Activated CD4-positive, alpha-beta T cell treated with anti-CD3 and anti-CD28 coated beads, Interleukin-2, amount 50 U/mL, for 16 hours (primary cell): ENCODE measurements around the gene CRYBB3.
"Not testable (repeated sequence)": the region's sequence is repeated elsewhere in the genome, so short reads cannot be mapped to it uniquely, and the experiment has no call there.

Source experiments
- DNase-seq: peaks from one replicate; pipeline ENCODE4 v3.0.0-alpha.2; 2020

CRYBB3 gene

DNA sequence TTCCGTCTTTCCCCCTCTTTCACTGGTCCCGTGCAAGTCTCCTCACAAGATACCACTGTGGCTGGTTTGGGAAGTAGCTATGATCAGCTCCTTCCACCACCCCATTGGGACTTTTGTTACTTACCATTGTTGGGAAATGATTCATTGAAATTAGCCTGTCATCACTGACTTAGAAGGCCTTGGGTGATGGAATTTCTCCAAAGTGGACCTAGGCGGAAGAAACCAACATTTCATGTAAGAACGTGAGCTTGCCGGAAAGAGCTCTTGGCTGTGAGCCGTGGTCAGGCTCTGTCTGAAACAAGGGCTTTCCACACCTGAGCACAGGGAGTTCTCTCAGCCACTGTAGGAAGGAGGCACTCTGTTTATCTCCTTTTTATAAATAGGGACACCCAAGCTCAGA lies 23.5 kb upstream of the CRYBB3 start:
- DNase-seq, result no peak

DNA sequence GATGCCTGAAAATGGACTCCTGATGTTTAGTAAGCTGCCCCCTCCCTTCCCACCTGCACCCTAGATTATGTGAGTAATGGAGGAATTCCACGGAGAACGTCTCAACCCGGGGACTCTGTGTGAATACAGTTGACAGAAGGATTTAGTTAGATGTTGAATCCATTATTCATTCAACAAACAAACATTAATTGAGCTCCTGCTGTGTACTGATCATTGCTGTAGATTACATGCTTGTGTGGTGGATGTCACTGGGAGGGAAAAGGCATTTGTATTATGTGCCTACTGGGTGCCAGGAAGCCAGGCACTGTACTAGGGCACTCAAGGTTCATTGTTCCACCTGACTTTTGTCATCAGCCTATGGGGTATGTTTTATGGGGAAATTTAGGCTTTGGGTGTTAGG lies 22.9 kb upstream of the CRYBB3 start:
- DNase-seq, result no peak

DNA sequence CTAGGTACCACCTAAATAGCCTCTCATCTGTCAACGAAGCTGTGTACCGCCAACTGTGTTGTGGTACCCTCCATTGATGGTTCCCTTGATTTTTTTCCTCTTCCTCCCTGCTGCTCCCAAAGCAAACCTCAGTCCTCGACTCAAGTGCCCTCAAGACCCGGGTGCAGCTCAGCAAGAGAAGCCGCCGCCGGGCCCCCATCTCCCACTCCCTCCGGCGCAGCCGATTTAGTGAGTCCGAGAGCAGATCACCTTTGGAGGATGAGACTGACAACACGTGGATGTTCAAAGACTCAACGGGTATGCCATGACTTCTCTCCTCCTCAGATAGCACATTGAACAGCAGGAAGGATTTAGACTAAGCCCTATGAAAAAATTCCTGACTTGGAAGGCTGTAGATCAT lies 22.4 kb upstream of the CRYBB3 start:
- no peak for DNase-seq

DNA sequence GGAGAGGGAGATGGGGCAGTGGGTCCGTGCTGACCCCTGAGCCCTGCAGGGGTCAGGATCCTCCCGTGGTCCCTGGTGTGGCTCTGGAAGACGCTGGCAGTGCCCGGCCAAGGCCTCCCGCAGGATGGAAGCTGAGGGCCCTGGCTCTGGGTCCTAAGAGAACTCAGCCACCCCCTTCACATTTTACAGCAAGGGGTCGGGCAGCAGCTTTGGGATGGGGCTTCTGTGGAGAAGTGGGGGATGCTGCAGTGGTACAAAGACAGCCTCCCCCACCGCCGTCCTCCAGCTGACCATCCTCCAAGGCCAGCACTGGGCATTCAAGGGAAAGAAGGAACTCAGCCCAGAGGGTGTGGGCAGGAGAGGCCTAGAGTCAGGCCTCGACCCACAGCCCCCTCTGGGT lies 21.8 kb upstream of the CRYBB3 start:
- DNase-seq, result no peak

DNA sequence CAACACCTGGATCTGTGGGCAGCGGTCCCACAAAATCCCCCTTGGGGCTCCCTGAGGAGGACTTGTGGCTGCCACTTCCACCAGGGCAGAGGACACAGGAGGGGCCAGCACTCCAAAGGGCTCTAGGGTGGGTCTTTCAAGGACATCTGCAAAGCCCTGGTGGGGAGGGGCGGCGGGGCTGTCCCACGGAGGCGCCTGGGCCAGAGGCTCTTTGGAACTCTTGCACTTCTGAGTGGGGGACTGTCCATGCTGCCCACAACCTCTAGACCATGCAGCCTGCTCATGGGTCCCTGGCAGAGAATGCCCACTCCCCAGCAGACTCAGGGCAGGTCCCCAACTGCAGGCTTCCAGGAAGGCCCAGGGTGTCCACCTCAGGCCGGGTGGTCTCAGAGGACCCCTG lies 21.3 kb upstream of the CRYBB3 start:
- not testable (repeated sequence) for DNase-seq

DNA sequence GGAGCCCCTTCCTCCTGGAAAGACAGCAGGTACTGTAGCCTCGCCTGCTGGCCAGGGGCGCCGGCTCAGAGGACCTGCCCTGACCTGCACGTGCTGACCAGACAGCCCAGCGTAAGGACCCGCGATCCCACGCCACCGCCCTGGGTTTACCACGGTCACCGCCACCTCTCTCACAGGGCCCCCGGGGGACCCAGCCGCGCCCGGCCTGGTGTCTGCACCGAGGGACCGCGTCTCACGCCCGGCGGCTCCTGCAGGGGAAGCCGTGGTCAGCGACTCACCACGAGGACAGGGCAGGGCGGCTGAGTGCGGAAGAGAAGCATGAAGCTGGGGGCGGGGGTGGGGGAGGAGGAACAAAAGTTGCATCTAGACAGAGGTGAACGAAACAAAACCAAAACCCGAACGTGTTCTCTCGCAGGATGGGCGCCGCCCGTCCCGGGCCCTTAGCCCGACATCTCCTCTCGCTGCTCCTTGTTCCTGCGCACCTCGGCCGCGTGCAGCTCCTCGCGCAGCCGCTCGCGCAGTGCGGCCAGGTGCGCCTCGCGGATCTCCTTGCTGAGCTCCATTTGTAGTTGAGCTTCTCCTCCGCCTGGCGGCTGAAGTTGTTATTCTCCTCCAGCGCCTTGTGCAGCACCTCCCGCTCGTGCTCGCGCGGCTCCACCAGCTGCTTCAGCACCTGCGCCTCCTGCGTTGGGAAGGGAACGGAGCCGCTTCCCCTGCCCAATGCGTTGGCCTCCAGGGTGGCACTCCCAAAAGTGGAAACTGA lies 20.6 kb upstream of the CRYBB3 start:
- DNase-seq, result not testable (repeated sequence)

DNA sequence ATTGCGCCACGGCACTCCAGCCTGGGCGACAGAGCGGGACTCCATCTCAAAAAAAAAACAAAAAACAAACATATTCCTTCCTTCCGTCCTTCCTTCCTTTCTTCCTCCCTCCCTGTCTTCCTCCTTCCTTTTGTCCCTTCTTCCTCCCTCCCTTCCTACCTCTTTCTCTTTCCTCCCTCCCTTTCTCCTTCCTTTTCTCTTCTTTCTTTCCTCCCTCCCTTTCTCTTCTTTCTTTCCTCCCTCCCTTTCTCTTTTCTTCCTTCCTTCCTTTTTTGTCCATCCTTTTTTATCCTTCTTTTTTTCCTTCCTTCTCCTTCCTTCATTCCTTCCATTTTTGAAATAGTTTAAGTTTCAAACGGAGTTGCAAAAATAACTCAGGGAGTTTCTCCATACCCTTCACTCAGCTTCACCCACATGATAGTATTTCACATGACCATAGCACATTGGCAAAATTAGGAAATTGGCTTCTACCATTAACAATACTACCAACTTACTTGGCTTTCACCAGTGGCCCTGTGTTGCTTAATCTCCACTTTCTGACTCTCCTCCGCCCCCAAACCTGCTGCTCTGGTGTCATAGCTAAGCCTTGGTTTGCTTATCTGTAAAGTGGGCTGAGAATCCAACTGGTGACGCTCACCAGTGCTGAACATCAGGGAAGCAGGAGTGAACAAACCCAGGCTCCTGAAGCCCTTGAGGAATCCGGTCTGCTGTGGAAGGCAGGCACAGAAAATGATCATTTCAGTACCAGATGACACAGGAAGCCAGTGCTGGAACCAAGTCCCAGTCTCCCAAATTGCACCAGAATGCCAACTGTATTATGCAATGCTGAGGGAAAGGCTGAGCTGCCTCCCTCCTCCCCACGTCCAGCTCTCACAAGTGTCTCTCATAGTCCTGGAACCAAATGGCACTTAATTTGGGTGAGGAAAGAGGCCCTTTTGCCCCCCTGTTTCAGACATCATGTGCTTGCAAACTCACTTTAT lies 17.2 kb upstream of the CRYBB3 start:
- DNase-seq, result no peak

DNA sequence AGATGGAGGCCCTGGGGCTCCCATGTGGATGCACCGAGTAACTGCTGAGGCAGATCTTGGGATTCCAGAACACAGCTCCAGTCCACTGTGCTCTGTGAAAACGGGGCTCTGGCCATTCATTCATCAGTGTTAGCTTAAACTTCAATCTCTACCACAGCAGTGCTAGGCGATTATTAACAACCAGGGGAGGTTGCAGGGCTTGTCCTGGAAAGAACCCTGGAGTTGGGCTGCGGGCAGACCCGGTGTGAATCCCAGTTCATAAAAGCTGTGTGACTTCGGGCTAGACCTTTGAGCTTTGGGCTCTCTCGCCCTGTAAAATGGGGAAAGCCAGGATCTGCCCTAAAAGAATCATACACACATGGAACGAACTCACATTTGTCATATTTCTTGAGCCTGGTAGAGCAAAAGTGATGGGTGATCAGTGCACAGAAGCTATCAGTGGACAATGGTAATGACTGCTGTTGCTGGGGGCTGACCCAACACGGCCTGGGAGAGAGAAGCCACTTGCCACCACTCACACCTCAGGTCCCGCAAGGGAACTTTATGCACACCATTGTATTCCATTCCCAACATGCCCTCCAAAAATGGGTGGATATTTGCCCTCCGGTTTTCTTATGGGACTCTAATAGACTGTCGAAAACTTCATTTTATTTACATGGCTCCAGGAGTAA lies 15.6 kb upstream of the CRYBB3 start:
- no peak for DNase-seq

DNA sequence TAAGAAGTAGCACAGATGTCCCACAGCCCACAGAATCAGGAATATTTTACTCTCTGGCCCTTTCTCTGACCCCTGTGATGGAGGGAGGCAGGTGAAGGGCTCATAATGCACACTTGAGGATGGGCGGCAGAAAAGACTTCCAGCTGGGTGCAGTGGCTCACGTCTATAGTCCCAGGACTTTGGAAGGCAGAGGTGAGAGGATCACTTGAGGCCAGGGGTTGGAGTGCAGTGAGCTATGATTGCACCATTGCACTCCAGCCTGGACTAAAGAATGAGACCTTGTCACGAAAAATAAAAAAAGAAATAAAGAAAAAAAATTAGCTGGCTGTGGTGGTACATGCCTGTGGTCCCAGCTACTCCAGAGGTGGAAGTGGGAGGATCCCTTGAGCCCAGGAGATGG lies 13.5 kb upstream of the CRYBB3 start:
- DNase-seq, result no peak

DNA sequence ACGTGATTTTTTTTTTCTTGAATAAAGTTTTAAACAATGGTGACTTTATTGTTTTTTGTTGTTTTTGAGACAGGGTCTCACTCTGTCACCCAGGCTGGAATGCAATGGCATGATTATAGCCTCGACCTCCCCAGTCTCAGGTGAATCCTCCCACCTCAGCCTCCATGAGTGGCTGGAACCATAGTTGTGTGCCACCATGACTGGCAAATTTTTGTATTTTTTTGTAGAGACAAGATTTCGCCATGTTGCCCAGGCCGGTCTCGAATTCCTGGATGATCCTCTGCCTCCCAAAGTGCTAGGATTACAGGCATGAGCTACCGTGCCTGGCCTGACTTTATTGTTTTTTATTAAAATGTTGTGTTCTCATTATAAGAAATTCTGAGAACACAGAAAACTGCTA lies 12.2 kb upstream of the CRYBB3 start:
- no peak for DNase-seq

DNA sequence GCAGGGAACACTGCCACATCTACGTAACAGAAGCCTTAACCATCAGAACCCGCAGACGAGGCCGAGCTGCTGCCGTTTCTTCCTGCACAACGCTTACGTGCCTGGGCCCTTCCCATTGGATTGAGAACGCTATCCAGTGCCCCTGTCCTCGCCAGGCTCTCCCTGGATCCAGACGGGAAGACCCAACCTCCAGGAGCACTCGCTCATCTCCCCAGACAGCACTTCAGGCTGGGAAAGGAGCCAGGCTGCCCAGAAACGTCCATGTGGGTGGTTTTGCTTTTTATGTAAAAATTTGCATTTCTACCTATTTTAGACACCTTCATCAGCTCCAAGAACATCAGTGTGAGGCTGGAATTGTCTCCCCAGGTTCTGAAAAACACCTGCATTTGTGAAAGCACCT lies 7.3 kb upstream of the CRYBB3 start:
- DNase-seq, result no peak

DNA sequence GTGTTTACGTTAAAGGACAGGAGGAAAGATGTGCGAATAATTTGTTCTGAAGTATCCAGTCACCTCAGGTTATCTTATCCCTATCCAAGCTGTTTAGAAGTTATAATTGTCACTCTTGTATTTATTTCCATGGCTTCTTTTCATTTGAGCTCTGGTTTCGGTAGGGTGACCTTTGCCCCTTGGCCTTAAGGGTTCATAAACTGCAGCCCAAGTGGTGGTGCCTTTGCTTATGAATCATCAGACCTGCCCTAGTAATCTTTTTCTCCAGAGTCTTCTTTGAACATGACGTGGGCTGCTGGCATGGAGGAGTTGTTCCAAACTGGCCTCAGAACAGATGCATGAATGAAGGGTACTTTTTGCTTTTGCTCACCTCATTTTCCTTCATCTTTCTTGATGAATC lies 6.5 kb upstream of the CRYBB3 start:
- no peak for DNase-seq

DNA sequence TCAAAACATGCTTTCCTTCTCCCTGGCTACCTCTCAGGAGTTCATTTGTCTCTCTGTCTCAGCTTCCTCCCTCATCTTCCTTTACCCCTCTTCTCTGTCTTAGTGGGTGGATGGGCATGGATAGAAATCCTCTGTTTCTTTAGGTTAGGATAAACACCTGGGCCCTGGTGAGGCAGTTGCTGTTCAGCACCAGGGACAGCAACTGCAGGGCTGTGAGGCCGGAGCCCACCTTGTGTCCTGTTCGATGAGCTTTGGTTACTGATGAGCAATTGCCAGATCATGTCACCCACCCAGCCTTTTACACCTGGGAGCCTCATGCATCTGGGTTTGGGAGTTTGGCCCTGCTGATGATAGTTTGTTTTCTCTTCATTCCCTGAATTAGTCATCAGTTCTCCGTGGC lies 6.1 kb upstream of the CRYBB3 start:
- no peak for DNase-seq

DNA sequence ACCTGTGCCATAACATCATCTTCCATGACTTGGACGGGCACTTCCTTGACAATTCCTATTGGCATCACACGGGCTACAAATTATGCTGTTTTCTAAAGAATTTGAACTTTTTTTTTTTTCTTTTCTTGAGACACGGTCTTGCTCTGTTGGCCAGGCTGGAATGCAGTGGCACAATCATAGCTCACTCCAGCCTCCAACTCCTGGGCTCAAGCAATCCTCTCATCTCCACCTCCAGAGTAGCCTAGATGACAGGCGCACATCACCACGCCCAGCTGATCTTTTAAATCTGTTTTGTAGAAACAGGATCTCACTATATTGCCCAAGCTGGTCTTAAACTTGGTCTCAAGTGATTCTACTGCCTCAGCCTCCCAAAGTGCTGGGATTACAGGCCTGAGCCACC lies 3.3 kb upstream of the CRYBB3 start:
- no peak for DNase-seq

DNA sequence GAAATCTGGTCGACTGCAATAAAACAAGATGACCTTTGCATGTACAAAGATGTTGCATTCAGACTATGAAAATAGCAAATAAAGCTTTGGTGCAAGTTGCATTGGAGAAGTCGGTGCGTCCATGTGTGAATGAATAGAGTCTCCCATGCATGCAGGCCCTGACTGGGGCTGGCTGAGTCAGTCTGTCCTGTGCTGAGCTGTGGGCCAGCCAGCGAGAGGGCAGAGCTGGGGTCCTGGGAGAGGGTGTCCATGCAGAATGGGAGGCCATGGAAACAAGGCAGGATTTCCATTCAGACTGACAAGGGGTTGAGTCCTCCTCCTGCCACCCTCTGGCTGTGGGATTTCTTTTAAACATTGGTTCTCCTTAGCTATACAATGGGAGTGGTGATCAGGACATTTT lies 2.3 kb upstream of the CRYBB3 start:
- DNase-seq, result no peak

DNA sequence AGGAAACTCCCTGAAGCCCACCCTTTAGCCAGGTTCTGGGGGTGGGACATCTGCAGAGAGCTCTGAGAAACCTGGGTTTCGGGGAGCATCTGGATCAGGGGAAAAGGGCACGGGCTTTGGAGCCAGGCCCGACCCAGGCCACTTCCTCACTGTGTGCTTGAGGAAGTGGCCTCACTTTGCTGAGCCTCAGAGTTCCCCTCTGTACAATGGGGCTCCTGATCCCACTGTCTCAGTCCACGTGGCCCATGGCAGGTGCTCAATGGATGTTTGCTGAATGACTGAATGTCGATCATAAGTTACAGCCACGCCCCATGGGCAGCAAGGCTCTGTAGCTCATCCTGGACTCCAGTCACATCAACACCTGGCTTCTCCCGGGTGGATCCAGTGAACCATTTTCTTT lies 1.3 kb downstream of the CRYBB3 start:
- no peak for DNase-seq

DNA sequence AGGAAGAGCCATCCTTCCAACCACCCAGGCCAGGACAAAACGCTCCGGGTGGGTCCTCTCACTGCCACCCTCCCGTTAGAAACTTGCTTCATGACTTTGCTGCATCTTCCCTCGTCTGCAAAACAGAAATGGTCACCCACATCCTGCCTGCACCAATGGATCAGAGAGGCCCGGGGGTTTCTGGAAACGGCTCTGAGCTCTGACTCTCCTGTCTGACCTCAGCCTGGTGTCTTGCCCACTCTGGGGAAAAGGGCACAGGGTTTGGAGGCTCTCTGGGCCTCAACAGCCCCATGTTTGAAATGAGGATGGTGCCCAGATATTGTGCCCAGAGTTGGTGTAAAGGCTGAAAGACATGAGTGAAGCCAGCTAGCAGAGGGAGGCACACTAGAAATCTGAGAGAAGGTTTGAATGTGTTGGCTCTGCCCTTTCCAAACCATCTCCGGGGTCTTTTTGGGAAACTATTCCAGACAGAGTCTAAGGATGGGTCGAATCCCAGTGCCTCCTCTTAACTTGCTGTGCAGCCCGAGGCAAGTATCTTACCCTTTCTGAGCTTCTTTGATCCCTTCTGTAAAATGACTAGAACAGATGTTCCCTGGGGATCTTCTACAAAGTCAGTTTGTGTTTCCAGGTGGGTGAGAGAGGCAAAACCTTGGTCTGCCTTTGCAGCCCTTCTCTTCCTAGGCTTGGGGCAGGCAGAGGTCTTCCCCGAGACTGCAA lies 2.1 kb downstream of the CRYBB3 start:
- DNase-seq, result no peak

DNA sequence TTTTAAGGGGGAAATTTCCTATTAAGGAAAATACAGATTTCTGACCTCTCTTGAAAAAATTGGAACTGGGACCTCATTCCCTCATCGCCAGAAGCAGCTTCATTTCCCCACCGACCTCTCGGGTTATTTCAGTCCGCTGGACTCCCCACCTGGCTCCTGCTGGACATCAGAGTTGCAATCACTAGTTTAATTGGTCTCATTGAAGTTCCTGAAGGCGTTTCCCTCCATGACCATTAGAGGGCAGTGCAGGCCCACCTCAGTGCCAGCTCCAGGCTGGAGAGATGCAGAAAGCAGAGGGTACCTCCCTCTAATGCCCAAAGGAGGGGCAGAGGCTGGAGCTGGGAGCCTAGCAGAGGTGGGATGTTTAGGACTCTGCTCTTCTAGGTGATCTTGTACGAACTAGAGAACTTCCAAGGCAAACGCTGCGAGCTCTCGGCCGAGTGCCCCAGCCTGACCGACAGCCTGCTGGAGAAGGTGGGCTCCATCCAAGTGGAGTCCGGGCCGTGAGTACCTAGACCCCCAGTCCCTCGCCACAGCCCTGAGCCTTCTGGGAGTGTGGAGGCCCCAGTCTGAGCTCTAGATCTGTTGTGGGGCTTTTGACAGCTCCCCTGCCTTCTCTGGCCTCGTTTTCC lies 2.7 kb downstream of the CRYBB3 start:
- DNase-seq, result peak; percentile 70

DNA sequence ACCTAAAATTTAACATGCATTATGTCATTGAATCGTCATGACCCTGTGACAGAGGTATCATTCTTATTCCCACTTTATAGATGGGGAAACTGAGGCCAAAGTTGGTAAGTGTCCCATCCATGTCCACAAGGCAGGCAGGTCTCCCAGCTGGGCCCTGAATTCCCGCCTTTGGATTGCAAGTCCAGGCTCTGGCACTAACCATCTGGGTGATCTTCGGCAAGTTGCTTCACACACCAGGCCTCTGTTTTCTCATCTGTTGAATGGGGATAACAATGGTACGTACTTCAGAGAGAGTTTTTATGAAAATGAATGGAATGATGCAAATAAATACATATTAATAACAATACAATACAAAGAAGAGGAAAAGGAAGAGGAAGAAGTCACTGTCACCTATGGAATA lies 3.4 kb downstream of the CRYBB3 start:
- DNase-seq, result no peak

DNA sequence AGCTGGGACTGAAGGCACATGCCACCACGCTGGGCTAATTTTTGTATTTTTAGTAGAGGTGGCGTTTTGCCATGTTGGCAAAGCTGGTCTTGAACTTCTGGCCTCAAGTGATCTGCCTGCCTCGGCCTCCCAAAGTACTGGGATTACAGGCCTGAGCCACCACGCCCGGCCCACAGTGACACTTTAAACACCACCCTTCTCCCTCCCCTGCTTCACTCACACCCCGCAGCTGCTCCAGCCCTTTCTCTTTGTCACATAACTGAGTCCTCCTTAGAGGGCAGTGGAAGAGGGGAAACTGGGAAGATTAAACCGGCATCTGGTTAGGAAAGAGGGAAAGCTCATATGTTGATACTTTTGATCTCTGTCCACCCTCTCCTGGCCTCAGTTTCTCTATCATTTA lies 4.9 kb downstream of the CRYBB3 start:
- not testable (repeated sequence) for DNase-seq

DNA sequence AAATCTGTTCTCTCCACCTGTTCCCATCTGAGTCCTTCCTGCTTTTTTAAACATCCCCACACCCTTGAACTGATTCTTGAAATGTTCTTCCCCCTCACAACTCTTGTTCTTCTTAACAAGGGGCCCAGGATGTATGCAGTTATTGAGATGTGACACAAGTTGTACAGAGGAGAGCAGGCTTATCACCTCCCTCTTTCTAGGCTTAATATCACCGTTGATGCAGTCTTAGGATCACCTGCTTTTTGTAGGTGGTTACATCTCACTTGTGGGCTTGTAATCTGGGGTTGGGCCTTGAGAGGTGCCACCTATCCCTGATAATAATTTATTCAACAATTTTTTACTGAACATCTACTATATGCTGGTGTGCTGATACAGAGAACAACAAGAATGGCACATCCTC lies 6.2 kb downstream of the CRYBB3 start:
- DNase-seq, result no peak

DNA sequence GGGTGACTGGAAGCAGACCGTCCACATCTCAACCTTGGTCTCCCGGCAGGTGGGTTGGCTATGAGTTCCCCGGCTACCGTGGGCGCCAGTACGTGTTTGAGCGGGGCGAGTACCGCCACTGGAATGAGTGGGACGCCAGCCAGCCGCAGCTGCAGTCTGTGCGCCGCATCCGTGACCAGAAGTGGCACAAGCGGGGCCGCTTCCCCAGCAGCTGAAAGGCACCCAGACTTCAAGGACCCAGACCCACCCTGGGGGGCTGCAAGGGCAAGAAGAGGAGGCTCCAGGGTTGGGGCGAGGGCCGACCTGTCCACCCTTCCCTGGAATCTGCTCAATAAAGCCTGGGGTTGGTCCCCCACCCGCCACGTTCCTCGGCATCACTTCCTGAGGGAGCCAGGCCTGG lies 7.3 kb downstream of the CRYBB3 start:
- DNase-seq, result no peak
